Right hindlimb (tissue), 1 donor: ENCODE results near the gene SBK3.
"Not testable (repeated sequence)": the region's sequence is repeated elsewhere in the genome, so short reads cannot be mapped to it uniquely, and the experiment has no call there.

Source experiments
- DNase-seq: peaks from one replicate; pipeline ENCODE4 v3.0.0-alpha.2; 2018

The SBK3 gene

DNA sequence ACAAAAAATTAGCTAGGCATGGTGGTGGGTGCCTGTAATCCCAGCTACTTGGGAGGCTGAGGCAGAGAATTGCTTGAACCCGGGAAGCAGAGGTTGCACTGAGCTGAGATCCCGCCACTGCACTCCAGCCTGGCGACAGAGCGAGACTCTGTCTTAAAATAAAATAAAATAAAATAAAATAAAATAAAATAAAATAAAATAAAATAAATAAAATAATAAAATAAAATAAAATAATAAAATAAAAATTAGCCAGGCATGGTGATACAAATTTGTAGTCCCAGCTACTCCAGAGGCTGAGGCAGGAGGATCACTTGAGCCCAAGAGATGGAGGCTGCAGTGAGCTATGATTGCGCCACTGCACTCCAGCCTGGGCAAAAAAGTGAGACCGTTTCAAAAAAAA, 28.6 kb upstream of the SBK3 start:
- not testable (repeated sequence) for DNase-seq

DNA sequence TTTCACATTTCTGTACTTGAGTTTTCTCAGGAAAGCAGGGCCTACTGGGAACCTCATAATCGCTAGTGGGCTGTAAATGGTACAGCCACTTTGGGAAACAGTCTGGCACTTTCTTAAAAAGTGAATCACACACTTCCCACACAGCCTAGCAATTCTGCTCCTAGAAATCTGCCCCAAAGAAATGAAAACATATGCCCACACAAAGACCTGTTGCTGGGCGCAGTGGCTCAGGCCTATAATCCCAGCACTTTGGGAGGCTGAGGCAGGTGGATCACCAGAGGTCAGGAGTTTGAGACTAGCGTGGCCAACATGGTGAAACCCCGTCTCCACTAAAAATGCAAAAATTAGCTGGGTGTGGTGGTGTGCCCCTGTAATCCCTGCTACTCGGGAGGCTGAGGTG, 24.1 kb upstream of the SBK3 start:
- DNase-seq: not testable (repeated sequence)

DNA sequence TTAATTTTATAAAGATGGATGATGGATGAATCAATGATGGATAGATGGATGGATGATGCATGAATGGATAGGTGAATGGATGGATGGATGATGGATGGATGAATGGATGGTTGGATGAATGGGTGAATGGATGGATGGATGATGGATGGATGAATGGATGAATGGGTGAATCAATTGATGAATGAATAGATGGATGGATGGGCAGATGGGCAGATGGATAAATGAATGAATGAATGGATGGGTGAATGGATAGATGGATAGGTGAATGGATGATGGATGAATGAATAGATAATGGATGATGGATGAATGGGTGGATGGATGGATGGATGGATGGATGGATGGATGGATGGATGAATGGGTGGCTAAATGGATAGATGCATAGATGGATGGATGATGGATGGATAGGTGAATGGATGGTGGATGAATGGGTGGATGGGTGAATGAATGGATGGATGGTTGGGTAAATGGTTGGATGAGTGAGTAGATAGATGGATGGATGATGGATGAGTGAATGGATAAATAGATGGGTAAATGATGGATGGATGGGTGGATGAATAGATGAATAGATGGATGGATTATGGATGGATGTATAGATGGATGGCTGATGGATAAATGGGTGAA, 22.5 kb upstream of the SBK3 start:
- no peak for DNase-seq

DNA sequence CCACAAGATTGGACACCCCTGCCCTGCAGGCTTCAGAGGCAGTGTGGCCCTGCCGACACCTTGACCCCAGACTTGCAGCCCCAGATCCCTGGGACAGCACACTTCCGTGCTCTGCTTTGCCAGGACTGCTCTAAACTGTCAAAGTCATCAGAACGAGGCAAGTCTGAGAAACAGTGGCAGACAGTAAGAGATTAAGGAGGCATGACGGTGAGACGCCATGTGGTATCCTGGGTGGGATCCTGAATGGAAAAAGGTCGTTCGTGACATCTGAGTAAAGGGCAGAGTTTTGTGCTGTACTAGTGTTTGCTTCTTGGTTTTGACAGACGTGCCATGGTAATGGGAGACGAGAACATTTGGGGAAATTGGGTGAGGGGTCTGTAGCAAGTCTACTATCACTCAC, 21.5 kb upstream of the SBK3 start:
- no peak for DNase-seq

DNA sequence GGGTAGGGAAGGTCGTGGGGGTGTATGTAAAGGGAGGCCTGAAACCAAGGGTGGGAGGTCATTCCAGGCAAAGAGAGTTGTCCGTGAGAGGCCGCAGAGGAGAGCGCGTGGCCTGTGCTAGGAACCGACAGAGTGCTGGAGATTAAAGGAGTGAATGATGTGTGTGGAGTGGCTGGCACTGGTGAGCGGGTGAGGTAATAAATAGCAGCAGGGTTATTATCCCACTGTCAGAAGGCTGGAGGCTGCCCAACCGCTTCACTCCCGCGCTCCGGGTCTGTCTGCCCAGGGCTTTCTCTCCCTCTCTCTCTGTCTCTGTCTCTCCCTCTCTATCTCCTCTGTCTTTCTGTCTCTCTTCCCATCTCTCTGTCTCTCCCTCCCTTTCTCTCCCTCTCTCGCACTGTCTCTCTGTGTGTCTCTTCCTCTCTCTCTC, 17.9 kb upstream of the SBK3 start:
- peak; percentile 52 for DNase-seq

DNA sequence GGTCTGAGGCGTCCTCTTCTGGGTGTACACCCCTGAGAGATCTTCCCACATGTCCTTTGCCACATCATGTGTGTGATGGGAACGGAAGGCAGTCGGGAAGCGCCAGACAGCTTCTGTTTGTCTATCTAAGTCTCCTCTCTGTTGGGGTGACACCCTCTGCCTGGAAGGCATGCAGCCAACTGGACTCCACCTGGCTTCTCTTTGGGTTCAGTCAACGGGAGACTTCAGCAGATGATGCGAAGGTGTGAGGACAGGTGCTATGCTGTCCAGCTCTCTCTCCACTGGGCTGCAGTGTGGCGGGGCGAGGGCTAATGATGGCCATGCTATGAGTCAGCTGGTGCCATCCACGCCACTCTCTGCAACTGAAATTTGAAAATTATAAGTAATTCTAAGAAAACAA, 14.3 kb upstream of the SBK3 start:
- DNase-seq: no peak

DNA sequence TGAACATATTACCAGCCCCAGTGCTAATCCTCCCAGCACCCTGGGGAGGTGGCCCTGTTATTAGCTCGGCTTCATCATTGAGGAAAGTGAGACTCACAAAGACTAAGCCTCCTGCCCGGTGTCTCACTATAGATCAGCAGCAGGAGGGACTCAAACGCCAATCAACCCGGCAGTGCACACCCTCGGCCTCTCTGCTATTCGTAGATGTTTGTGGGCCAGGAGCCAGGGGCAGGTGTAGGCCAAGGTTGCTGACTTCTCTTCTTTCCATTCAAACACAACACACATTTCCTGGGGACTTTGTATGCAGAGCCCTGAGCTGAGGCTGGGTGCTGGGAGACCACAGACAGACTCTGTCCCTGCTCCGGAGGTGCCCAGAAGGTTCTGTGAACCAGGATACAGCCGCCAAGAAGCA, 9.4 kb upstream of the SBK3 start:
- no peak for DNase-seq

DNA sequence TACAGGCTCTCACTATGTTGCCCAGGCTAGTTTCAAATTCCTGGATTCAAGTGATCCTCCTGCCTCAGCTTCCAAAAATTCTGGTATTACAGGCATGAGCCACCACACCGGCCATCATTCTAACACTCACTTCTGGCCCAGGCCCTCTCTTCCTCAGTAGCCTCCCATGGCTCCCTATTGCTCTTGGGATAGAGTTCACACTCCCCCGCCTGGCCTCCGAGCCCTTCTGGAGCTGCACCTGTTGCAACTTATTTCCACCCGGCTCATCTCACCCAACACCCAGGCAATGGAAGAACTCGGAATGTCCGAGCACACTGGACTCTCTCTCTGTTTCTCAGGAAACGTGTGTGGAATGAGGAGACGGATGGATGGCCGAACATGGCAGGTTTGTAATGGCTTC, 9.0 kb upstream of the SBK3 start:
- DNase-seq: no peak

DNA sequence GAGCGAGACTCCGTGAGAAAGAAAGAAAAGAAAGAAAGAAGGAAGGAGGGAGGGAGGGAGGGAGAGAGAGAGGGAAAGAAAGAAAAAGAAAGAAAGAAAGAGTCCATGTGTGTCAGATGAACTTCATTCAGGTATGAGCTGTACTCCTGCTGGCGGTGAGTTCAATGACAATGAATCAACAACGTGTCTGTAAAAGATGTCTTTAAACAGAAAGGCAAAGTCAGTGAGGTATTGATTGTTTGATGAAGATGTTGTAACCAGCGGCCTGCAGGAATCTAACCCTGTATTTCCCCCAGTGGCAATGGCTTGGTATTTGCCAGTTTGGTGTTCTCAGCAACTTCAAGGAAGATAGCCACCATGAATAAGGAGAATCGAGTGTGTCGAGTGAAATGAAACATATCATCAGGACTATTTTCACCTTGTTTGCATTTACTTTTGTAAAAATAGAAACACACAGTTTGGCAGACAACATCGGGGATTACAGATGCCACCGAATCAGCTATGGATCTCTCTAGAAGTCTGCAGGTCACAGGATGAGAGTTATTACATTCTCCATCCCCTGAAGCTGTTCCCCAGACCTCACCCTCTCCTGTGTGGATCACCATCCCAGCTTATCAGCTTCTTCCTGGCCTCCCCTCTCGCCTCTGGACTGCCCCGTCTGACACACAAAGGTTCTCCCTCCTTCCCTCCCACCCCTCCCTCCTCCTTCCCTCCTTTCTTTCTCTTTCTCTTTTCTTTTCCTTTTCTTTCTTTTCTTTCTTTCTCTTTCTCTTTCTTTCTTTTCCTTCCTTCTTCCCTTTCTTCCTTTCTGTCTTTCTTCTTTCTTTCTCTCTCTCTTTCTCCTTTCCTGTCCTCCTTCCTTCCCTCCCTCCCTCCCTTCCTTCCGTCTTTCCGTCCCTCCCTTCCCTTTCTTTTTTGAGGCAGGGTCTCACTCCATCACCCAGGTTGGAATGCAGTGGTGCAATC, 8.2 kb upstream of the SBK3 start:
- no peak for DNase-seq

DNA sequence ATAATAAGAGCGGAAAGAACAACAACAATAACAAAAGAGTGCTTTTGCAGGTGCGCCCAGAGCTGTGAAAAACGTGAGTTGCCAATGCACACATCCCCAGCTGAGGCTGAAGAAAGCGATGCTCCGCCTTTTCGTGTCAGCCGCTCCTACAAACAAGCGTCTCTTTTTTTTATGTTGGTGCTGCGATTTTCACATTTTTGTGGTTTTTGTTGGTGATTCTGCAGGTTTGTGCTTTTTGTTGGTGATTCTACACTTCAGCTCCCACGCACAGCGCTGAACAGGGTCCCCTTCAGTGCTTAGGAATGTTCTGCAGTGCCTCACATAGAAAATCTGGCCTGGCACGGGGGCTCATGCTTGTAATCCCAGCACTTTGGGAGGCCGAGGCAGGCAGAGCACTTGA, 7.3 kb upstream of the SBK3 start:
- no peak for DNase-seq

DNA sequence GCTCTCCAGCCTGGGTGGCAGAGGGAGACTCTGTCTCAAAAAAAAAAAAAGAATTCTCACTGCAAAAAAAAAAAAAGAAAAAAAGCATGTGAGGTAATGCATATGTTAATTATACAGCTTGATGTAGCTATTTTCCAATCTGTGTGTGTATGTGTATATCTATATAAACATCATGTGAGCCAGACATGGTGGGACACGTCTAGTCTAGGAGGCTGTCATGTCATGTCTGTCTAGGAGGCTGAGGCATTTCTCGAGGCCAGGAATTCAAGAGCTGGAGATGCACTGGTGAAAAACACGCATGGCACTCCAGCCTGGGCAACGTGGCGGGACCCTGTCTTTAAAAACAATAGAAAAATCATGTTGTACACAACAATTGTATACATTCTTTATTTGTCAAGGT, 6.9 kb upstream of the SBK3 start:
- DNase-seq: no peak

DNA sequence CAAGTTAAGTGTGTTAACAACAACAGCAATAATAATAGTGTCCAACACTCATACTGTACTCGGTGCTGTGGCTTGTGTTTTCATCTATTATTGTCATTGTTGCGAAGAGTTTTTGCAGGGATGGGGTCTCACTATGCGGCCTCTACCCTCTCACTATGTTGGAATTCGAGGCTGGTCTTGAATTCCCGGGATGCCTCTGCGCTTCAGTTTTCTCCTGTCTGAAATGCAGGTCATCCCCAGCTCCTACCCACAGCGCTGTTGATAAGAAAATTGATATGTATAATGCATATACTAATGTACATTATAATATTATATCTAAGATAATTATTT, 4.9 kb upstream of the SBK3 start:
- DNase-seq: no peak

DNA sequence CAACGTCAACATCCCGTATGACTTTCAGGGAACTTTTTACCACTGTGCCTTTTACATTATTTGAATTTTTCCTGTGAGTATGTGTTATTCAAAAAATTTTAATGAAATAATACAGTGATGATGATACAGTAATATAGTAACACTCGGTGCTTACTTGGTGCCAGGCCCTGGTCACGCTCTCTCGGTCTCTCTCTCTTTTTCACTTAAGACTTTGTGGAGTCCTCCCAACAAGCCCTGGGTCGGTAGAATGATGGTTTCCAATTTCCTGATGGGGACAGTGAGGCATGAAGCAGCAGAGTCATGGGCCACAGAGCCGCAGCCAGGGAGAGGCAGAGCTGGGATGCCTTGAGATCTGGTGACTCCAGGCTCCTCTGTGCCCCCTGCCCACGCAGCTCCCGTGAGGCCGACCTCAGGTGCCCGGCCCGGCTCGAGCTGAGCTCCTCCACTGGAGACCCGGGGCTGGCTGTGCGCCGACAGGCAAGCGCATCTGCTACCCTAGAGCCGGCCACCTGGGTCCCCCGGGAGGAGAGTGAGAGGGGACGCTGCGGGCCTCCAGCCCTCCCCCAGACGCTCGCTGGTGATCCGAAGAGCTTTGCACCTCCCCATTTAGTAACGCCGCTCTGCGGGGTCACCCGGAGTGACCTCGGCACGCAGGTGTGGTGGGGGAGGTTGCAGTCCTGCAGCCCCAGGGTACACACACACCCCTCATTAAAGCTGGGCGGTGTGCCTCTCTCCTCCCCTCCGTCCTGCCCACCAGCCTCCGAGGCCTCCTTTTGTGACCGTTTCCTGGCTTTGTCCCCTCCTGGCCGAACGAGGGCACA, 4.4 kb upstream of the SBK3 start:
- no peak for DNase-seq

DNA sequence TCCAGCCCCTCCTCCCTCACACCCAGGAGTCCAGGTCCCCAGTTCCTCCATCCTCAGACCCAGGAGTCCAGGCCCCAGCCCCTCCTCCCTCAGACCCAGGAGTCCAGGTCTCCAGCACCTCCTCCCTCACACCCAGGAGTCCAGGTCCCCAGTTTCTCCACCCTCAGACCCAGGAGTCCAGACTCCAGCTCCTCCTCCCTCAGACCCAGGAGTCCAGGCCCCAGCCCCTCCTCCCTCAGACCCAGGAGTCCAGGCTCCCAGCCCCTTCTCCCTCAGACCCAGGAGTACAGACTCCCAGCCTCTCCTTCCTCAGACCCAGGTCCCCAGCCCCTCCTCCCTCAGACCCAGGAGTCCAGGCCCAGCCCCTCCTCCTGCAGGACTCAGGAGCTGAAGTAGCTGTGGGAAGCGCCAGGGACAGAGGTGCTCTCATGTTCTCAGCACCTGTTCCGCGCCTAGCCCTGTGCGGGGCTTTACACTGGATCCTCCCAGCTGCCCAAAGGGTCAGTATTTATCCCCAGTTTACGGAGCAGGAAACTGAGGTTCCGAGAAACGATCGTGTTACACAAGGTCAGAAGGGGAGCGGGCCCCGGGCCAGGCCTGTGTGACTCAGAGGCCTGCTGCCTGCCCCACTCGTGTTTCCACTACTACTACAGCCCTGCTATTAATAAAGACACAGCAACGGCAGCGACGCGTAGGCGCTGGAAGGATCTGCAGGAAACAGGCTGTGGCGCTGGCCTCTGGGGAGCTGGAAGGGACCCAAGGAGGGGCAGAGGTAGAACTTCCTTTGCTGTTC, 1.7 kb upstream of the SBK3 start:
- DNase-seq: no peak

DNA sequence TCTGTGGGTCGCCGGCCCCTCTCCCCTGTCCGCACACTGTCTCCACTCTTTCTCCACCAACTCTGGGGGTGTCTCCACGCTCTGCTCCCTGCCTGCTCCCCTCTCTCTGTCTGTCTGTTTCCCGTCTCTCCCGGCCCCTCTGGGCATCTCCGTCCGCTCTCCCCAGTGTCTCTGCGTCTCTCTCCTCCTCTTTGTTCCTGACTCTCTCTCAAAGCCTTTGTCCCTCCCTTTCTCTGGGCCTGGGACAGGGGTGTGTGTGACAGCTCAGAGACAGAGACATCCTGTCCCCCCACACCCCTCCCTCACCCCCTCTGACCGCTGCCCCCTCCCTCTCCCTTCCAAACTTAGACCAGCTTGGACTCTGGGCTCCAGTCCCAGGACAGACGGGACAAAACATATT, 668 bp upstream of the SBK3 start:
- no peak for DNase-seq

DNA sequence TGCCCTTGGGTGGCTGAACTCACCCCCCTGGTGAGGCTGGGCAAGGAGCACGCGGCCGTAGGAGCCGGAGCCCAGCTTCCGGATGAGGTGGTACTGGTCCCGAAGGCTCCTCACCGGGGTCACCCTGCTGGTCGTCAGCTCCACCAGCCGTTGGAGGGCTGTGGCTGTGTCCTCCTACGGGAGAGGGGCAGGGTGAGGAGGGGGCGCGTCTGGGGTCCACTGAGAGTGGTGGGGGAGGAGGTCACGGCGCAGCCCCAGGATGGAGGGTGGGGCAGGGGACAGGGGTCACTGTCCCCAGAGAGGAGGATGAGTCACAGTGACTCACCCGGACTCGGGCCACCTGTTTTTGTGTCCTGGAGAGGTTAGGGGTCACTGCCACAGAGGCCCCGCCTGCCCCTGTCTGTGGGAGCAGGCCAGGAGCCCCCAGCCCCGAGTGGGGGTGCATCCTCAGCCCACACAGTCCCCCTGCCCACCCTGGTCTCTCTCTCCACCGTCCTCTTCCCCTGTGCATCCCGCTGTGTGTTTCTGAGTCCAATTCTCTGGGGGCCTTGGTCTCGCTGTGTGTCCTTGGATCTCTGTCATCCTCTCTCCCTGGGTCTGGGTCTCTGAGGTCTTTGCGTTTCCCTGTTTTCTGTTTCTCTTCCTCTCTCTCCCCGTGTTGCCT, 435 bp downstream of the SBK3 start:
- no peak for DNase-seq

DNA sequence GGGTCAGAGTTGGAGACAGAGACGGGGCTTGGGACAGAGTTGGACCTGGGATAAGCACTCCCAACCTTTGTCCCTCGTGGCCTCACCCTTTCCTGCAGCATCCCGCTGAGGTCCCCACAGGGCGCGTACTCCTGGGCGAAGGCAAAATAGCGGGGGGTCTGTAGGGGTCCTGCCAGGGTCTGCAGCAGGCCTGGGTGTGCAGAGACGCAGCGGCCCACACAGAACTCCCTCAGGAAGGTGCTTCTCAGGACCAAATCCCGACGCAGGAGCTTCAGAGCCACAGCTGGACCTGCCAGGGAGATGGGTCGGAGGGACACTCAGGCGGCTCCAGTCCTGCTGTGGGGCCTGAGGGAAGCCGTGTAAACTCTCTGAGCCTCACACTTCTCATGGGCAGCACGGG, 1.3 kb downstream of the SBK3 start:
- no peak for DNase-seq

DNA sequence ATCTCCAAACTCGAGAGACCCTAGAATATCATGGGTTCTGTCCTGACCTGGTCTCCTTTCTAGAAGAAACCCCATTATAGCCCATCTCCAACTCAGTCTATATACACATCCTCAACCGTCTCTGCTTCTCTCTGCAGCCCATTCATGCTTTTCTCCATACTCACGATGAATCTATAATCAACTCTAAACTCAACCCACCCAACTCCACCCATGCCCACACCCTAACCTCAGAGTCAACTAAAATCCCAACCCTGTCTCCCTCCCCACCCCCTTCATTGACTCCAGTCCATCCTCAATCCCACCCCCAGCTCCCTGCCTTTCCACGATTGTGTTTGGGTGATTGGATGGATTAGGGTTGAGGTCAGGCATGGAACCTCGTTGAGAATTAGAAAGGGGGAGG, 1.8 kb downstream of the SBK3 start:
- DNase-seq: no peak

DNA sequence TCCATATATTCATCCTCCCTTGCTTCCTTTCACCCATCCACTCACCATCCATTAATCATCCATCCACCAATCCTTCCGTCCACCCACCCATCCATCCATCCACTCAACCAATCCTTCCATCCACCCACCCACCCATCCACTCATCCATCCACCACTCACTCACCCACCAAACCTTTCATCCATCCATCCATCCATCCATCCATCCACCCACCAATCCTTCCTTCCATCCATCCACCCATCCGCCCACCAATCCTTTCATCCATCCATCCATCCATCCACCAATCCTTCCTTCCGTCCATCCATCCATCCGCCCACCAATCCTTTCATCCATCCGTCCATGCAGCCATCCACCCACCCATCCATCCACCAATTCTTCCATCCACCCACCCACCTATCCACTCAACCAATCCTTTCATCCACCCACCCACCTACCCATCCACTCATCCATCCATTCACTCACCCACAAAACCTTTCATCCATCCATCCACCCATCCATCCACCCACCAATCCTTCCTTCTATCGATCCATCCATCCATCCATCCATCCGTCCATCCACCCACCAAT, 3.0 kb downstream of the SBK3 start:
- no peak for DNase-seq

DNA sequence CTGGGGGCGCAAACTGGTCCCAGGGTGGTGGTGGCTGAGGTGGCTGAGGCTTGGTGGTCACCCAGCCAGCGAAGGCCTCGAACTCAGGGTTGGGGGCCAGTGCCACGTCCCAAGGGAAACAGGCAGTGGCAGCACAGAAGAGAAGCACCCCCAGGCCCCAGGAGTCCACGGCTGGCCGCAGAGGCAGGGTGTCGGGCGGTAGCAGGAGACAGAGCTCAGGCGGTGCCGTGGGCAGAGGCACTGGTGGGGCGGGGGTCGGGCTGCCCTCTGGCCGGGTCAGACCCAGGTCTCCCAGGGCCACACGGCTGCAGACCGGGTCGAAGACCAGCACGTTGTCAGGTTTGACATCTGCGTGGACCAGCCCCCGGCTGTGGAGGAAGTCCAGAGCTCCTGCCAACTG, 4.3 kb downstream of the SBK3 start:
- no peak for DNase-seq

DNA sequence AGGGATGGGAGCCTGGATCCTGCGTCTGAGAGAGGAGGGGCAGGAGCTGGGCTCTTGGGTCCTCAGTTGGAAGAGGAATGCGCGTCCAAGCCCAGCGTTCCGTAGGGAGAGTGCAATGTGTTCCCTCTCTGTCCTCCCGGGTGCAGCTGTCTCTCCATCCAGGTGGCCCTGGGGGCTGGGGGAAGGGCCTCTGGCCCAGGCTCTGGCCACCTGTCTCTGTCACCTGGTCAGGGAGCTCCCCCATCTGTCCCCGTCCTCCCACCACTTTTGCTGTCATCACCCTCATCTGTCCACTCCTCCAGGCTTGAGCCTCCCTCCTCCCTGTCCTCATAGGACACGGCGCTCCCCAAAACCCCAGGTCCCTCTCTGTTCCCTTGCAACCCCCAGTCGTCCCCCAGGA, 4.7 kb downstream of the SBK3 start:
- DNase-seq: peak; percentile 75
